Erythroblast (primary cell): ENCODE measurements around the gene CEBPE.

Experiments
- DNase-seq, 2 experiments: peaks; one replicate each; lab custom pipeline; 2025; lab: John Stamatoyannopoulos, UW
- GATA1 ChIP-seq: IDR thresholded peaks from 2 replicates; pipeline ENCODE4 v1.6.1; 2011; ENCODE audit warnings: low read depth, mild to moderate bottlenecking, control low read depth, low read length, moderate library complexity
- POLR2A ChIP-seq: IDR thresholded peaks from 2 replicates; pipeline ENCODE4 v1.6.1; 2011; ENCODE audit warnings: mild to moderate bottlenecking, low read length

CEBPE gene

DNA sequence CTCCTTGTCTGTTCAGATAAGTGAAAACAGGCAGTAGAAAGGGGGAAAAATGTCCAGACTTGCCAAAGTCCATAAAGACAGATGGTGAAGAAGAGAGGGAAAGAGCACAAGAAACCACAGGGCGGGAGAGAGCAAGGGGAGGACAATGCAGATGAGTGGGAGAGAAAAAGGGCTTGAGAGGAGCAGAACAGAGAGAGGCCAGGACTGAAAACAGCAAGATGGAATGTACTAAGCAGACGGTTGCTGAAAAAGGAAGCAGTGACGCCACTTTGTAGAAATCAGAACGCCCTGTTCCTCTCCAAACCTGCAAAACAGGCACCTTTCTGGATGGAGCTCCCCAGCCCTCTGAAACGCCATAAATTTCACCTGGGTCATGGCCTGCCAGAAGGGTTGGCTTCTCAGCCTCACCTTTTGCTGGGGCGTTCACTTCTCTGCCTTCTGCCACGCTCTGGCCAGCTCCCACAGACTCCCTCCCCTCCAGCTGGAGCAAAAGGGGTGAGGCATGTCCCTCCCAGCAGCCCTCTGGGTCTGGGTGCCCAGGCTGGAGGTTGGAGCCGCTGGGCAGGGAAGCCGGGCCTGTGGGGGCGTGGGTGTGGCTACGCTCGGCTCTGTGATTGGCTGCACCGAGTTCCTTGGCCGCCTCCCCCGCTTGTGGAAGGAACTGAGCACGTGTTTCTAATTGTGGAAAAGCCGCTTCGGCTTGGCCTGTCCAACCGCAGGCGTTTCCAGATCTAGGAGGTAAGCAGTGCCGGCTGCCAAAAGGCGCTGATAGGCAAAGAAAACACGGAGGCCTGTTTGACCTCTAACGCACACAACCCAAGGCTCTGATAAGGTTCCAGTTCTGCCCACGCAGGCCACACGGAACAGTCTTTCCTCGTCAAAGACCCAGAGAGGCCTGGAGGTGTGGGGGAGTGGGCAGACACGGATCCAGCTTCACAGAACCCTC lies 35.1 kb upstream of the CEBPE start:
- peak; percentile 21 to 26 for DNase-seq
- TF ChIP-seq GATA1 (no peak), POLR2A (no peak)

DNA sequence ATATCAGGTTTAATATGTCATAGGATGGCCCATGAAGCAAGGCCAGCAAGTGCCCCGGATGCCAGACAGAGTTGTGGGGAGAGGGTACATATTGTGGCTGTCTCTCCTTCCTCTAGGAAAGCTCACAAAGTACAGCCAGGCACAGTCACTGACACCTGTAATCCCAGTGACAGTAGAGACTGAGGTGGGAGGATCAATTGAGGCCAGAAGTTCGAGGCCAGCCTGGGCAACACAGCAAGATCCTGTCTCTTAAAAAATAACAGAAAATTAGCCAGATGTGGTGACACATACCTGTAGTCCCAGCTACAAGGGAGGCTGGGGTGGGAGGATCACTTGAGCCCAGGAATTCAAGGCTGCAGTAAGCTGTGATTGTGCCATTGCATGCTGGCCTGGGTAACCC lies 32.3 kb upstream of the CEBPE start:
- TF ChIP-seq GATA1 (no peak), POLR2A (no peak)
- no peak for DNase-seq

DNA sequence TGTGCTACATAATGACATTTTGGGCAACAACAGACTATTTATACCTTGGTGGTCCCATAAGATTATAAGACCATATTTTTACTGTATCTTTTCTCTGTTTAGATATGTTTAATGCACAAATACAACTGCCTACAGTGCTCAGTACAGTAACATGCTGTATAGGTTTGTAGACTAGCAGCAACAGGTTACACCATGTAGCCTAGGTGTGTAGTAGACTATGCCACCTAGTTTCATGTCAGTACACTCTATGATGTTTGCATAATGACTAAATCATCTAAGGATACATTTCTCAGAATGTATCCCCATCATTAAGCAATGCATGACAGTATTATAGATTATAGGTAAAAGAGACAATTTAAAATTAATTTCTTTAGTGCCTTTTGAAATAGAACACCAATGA lies 30.7 kb upstream of the CEBPE start:
- TF ChIP-seq GATA1 (no peak), POLR2A (no peak)
- DNase-seq = no peak

DNA sequence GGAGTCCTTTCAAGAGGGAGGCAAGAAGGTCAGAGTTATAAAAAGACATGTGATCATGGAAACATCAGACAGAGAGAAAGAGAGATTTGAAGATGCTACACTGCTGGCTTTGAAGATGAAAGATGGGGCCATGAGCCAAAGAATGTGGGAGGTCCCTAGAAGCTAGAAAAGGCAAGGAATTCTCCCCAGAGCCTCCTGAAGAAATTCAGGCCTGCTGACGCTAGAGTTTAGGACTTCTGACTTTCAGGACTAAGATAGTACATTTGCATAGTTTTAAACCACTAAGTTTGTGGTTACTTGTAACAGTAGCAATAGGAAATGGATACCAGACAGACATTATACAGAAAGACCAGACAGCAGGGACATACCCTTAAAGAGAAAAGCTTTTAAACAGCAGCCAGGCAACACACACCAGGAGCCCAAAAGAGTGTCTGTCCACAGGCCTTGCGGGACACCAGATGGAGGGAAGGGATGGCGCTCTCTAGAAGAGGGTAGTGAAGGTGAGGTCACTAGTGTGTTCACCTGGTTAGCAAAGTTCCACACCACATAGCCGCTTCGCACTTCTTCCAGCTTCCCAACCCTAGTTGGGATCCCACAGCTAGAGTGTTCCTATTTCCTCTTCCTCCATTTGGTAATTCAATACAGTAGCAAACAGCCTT lies 29.7 kb upstream of the CEBPE start:
- no peak for DNase-seq
- TF ChIP-seq POLR2A (no peak), GATA1 (no peak)

DNA sequence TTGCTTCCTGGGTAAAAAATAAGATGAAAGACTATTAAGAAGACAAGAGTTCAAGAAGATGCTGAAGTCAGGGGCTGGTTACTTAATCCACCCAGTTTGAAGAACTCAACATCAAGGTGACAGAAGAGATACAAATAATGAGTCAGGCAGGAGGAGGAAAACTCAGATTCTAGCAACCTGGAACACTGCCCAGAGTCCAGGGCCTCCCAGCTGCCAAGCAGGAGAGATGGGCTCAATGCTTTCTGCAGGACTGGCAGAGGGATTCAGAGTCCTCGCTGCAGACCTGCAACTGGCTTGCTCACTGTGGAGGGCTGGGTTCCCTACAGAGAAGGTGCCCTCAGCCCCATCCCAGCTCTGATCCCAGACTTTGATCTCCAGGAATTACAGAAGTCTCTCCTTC lies 28.6 kb upstream of the CEBPE start:
- no peak for TF ChIP-seq GATA1
- DNase-seq = no peak

DNA sequence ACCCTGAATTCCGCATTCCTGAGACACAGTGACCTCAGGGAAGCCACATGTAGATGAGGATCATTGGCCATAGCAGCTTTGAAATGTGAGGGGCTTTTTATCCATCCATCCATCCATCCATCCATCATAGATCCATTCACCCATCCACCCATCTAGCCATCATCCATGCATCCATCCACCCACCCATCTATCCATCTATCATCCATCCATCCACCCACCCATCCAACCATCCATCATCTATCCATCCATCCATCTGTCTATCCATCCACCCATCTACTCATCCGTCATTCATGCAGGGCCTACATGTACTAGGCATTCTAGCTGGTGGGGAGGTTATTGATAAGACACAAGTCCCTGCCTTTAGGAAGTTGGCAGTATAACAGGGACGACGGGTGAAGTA lies 27.9 kb upstream of the CEBPE start:
- no peak for TF ChIP-seq GATA1
- no peak for TF ChIP-seq POLR2A
- no peak for DNase-seq

DNA sequence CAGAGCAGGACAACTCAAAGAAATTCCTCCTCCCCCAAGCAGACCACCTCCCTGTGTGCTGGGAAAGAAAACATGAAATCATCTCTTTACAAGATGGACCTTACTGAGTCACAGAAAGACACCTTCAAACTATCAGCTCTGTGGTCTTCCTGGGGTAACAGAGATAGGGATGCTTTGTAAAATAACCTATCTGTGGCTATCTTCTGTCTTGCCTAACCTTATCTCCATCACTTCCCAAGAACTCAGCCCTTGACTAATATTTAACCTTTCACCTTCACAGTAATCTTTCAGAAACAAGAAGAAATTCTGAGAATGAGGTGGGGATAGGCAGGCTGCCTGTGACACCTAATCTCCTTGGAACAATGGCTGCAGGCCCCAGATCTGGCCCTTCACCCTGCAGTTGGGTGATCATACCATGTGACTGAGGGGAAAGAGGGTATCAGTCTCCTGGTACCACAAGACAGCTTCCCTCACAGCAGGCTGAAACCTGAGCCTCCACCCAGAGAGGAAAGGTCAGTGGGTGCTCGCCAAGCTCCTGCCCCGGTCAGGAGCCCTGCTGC lies 27.4 kb upstream of the CEBPE start:
- no peak for TF ChIP-seq POLR2A
- no peak for TF ChIP-seq GATA1
- peak in 1 of 2 experiments; percentile 54 for DNase-seq

DNA sequence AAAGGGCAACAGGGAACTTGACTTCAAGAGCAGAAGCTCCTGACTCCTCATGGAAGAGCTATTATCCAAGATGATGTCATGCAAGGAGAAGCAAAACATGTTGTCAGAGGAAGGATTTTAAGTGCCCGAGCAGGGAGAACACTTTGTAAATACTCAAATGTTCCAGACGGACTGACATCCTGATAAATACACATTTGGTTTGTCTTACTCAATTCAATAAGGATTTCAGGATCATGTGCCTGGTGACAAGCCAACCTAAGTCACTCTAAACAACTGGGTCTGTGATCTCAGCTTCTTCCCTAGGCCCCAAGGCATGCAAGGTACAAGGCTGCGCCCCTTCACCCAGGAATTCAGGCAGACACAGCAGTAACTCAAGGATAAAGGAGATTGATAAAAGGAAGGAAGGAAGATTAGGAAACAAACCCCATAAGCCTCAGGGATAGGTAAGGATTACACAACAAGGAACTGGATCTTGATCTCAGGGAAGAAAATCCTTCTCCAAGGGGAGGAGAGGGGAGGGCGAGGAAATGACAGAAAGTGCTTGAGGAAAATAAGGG lies 26.8 kb upstream of the CEBPE start:
- no peak for TF ChIP-seq POLR2A
- no peak for TF ChIP-seq GATA1
- no peak for DNase-seq

DNA sequence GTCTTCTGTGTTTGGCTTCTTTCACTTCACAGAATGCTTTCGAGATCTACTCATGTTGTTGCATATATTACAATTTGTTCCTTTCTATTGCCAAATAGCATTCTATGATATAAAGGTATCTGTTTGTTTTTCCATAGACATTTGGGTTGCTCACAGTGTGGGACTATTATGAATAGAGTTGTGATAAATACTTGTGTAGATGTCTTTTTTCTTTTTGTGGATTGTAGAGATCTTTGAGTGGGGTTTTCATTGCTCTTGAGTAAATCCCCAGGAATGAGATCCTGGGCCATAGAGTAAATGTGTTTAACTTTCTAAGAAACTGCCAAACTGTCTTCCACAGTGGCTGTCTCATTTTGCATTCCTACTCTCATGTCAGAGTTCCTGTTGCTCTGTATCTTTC lies 24.9 kb upstream of the CEBPE start:
- no peak for DNase-seq
- no peak for TF ChIP-seq POLR2A
- no peak for TF ChIP-seq GATA1

DNA sequence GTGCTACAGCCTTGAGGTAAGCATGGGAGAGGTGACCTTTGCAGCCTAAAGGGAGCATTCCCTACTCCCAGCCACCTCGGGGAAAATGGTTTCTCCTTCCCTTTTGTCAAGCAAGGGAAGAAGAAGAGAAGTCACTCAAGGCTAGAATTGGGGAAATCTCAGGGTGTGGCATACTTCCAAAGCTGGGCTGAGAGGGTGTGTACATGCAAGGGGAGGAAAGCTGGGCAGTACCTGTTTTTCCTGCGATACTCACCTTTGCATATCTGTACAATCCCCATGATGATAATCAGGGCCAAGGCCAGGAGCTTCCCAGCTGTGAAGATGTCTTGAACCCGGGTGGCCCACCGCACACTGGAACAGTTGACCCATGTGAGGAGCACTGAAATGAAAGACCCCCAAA lies 23.8 kb upstream of the CEBPE start:
- DNase-seq = no peak
- no peak for TF ChIP-seq POLR2A
- no peak for TF ChIP-seq GATA1

DNA sequence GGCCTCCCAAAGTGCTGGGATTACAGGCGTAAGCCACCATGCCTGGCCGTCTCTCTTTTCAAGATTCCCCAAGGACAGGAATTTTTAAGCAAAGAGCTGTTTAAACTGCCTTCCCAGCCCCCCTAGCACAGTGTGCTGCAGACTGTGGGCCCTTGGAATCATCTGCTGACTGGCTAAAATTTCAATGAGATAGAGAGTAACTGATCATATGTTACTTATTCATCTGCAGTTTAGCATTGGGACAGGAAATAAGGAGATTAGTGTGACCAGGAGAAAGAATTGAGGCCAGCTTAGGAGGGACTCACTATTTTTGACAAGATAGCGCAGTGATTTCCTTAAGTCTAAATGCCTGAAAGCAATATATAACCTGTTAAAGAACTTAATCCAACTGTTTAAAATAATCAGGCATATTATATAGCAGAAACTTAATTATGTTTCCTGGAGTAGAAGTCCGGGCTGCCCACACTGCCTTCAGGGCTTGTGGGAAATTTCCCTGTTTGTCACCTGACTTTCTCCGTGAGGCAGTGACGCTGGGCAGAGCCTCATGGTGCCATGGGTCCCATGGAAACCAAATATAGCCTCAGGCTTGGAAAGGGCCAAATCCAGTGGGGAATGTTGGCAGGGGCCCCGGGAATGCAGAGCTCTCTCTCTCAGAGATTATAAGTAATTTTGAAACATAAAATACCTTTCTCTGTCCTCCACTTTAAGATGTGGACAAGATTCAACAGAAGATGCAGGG lies 22.8 kb upstream of the CEBPE start:
- TF ChIP-seq POLR2A = no peak
- no peak for TF ChIP-seq GATA1
- no peak for DNase-seq

DNA sequence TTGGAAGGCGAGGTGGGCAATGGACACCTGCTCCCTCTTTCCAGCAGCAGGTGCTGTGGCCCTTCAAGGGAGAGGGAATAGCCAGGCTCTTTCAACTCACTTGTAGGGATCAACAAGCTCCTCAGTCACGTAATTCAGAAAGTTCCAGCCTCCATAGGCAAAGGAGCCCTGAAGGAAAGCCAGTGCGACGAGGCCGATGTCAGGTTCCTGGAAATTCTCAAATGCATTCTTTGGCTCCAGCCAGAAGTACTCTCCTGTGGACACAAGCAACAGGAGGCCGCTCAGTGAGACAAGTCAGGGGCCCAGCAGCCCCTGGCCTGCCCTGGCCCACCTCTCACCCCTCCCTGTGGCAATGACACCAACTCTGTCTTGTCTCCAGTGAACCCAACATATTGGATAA lies 21.3 kb upstream of the CEBPE start:
- TF ChIP-seq POLR2A = no peak
- no peak for TF ChIP-seq GATA1
- DNase-seq = no peak

DNA sequence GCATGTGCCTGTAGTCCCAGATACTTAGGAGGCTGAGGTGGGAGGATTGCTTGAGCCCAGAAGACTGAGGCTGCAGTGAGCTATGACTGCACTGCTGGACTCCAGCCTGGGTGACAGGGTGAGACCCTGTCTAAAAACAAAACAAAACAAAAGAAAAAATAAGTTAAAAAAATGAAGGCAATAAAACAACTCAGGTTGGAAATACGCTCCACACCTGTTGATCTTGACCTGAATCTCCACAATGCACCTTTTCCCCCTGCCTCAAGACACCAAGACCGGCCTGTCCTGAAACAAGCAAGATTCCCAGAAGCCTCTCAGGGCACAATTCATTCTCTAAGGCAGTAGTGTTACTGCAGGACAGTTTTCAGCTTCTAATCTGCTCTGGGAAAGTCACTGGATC lies 20.8 kb upstream of the CEBPE start:
- no peak for TF ChIP-seq GATA1
- TF ChIP-seq POLR2A = no peak
- DNase-seq = no peak
